Aorta (tissue), 5 donors: Measurements from ENCODE around the gene ZNF723. TPM values are rescaled to one million over a fixed set of nuclear protein-coding genes. Genes with fewer than 3 reads are reported as not detected.
A peak's percentile ranks its signal among the peaks of the same experiment; 100 is the strongest.
"Not testable (repeated sequence)": the region's sequence is repeated elsewhere in the genome, so short reads cannot be mapped to it uniquely, and the experiment has no call there.

ENCODE experiments used
- ATAC-seq: fragments of 200-7000 bp; cut with Tn5 transposase; one replicate; pipeline ENCODE4 v1.9.1; 2022; ENCODE audit warnings: moderate library complexity; ENCODE audit not compliant: low FRiP score
- DNase-seq, 2 donors: peaks; one replicate each; pipeline ENCODE4 v3.0.0-alpha.2; 2020
- H3K27ac ChIP-seq, 2 donors: one replicate each; pipeline ENCODE4 v1.5.1; 2013; ENCODE audit warnings: low read length in 2 of 2, mild to moderate bottlenecking in 2 of 2, moderate library complexity in 2 of 2, control low read depth in 1 of 2, inconsistent platforms in 1 of 2, low read depth in 1 of 2
- H3K27me3 ChIP-seq, 2 donors: one replicate each; pipeline ENCODE4 v1.6.1; 2013; ENCODE audit warnings: control low read depth in 1 of 2, low read length in 1 of 2, mild to moderate bottlenecking in 1 of 2, moderate library complexity in 1 of 2; ENCODE audit not compliant: insufficient read depth in 2 of 2, control insufficient read depth in 1 of 2
- H3K36me3 ChIP-seq, 2 donors: one replicate each; pipeline ENCODE4 v1.6.1; 2013; ENCODE audit warnings: control low read depth in 1 of 2, low read length in 1 of 2, mild to moderate bottlenecking in 1 of 2; ENCODE audit not compliant: insufficient read depth in 2 of 2, control insufficient read depth in 1 of 2
- H3K4me1 ChIP-seq, 2 donors: one replicate each; pipeline ENCODE4 v1.6.1; 2013; ENCODE audit warnings: low read length in 2 of 2, control low read depth in 1 of 2, mild to moderate bottlenecking in 1 of 2, moderate library complexity in 1 of 2; ENCODE audit not compliant: insufficient read depth in 2 of 2, control insufficient read depth in 1 of 2
- H3K4me3 ChIP-seq, 2 donors: one replicate each; pipeline ENCODE4 v1.5.1; 2013; ENCODE audit warnings: low read length in 2 of 2, control low read depth in 1 of 2, mild to moderate bottlenecking in 1 of 2
- H3K9me3 ChIP-seq: one replicate; pipeline ENCODE4 v1.6.1; 2013; ENCODE audit warnings: mild to moderate bottlenecking, low read length; ENCODE audit not compliant: control insufficient read depth
- WGBS, 2 donors: extraction: QIAGEN DNeasy Blood & Tissue Kit; methylation state at CpG; one replicate each; pipeline ENCODE4 v1.1.7; 2013; 5-methylcytosine and 5-hydroxymethylcytosine counted together
- intact Hi-C, 2 donors: fragments of 100-400 bp; cut with DNase I; formaldehyde crosslinking; loops; one replicate each; pipeline versions ENCODE4 v1.14.2 to v1.15.0; 2022
- long read RNA-seq, 2 donors: library from polyadenylated mRNA; unstranded; transcript quantifications; one replicate each; pipeline ENCODE4 v2.0.0, GENCODE V29; 2020 to 2021
- polyA plus RNA-seq, 2 donors: library from polyadenylated mRNA; stranded (reverse); fragments of 200-250 nt; gene quantifications; one replicate each; pipeline ENCODE4 v1.2.3, GENCODE V29; 2013
- total RNA-seq, 2 donors: library from RNA; stranded (reverse); fragmentation: NEBNext Ultra II Directional; extraction: Animal tissue kit (Norgen Biotek cat#: 25700); gene quantifications; one replicate each; pipeline ENCODE4 v1.2.1, GENCODE V29; 2021
- donor health status: healthy with polysubstance abuse.
- donor health status: Bipolar disorder and iron deficiency.
- donor health status: DM: no; HTN: no; CAD: no.
- donor health status: DM: no; HTN: no; CAD: no.
- donor health status: DM: yes; HTN: yes; CAD: no.

ZNF723 gene
- total RNA-seq (not detected), polyA plus RNA-seq (not detected)
- long read RNA-seq, donor 1, result 0 reads
- long read RNA-seq, donor 2, result 0 reads

- H3K36me3 ChIP-seq, result no peaks in the 10 kb centered on the region
- DNase-seq (no peak), ATAC-seq (no peak)
- intact Hi-C loops, result no loop called here
- no peaks in the 10 kb centered on the region for H3K9me3 ChIP-seq
- no peak within 1 kb of the TSS for H3K4me3 ChIP-seq
- no peaks in the 10 kb centered on the region for H3K4me1 ChIP-seq
- 8 to 14% methylated on average over 31 of the region's 31 CpGs for WGBS, 2 donors
- no peak within 1 kb of the TSS for H3K27ac ChIP-seq
- no peaks in the 10 kb centered on the region for H3K27me3 ChIP-seq
Measured at GRCh38 chr19:22832031-22832762, at the start of gene ZNF723. Gene ZNF723, plus strand, starts transcription at chr19:22832291. Its CDS starts 89 bp downstream, at chr19:22832380.

GRCh38 chr19:22783651-22784410 is 48.3 kb upstream of the ZNF723 start, which contains the start of gene ZNF99:
Gene ZNF99, minus strand, starts transcription at chr19:22784151. Its CDS starts 135 bp downstream, at chr19:22784016.
- intact Hi-C loops, result no loop called here
- H3K36me3 ChIP-seq, result no peaks in the 10 kb centered on the region
- 6% methylated on average over 36 of the region's 36 CpGs for WGBS, 2 donors
- no peaks in the 10 kb centered on the region for H3K4me1 ChIP-seq
- peak; percentile 80 for ATAC-seq
- H3K9me3 ChIP-seq, result no peaks in the 10 kb centered on the region
- no peaks in the 10 kb centered on the region for H3K27me3 ChIP-seq
- no peak within 1 kb of the TSS for H3K27ac ChIP-seq
- H3K4me3 ChIP-seq, result peak within 1 kb of the TSS in 1 of 2 donors; percentile 29
- peak; percentile 65 to 80 for DNase-seq

GRCh38 chr19:22792863-22793262 is 39.2 kb upstream of the ZNF723 start:
- H3K36me3 ChIP-seq, H3K9me3 ChIP-seq, intact Hi-C loops, H3K4me3 ChIP-seq, H3K4me1 ChIP-seq, DNase-seq, H3K27me3 ChIP-seq, ATAC-seq, H3K27ac ChIP-seq: not testable (repeated sequence)
- WGBS, 2 donors, result 90 to 94% methylated on average over 4 of the region's 4 CpGs

- 32 to 33% methylated on average over 5 of the region's 5 CpGs for WGBS, 2 donors
- intact Hi-C loops, result no loop called here
- Histone ChIP-seq H3K27me3 (no peaks in the 10 kb centered on the region), H3K27ac (no peak overlapping the region), H3K4me1 (no peaks in the 10 kb centered on the region), H3K4me3 (no peak overlapping the region), H3K36me3 (no peaks in the 10 kb centered on the region), H3K9me3 (peaks cover 4% of the 10 kb centered on the region)
- DNase-seq, result no peak
- ATAC-seq, result no peak
Measured at GRCh38 chr19:22797040-22797439, 35.1 kb upstream of the ZNF723 start.

- Histone ChIP-seq H3K4me3 (no peak overlapping the region), H3K9me3 (peaks cover 3% of the 10 kb centered on the region), H3K27me3 (no peaks in the 10 kb centered on the region), H3K4me1 (no peaks in the 10 kb centered on the region), H3K36me3 (no peaks in the 10 kb centered on the region), H3K27ac (no peak overlapping the region)
- 25 to 26% methylated on average over 11 of the region's 11 CpGs for WGBS, 2 donors
- peak; percentile 47 for ATAC-seq
- no peak for DNase-seq
- intact Hi-C loops, result no loop called here
Measured at GRCh38 chr19:22806418-22806817, 25.7 kb upstream of the ZNF723 start.

DNA sequence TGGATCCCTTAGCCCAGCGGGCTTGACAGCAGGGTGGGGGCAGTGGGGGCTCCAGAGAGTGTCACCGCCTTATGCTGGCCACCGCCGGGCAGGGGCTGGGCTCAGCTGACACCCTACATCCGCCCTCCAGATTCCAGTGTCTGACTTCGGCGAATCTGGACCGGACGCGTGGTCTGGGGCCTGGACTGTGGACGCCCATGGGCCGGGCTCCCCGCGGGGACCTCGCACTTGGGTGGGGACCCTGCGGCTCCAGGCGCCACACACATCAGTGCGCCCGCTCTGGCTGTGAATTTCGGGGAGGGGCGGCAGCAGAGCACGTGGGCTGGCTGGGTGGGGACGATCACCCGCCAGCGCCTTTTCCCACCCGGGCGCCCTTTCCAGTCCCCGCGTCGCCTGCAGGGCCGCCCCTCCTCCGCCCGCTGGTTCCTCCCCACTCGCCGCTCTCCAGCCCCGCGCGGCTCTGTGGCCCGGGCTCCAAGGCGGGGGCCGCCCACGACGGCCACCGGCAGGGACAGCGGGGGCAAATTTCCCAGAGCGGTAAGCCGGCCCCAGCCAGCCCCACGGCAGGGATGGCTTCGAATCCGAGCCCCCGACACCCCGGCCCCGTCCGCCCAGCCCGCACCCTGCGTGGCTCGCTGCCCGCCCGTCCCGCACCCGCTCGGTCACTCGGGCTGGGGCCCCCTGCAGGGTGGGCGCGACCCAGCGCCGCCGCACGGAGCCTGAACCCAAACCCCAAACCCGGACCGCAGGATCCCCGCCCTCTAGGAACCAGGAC is 24.8 kb upstream of the ZNF723 start:
- Histone ChIP-seq H3K36me3 (no peaks in the 10 kb centered on the region), H3K27me3 (no peaks in the 10 kb centered on the region), H3K27ac (no peak overlapping the region), H3K9me3 (peaks cover 1% of the 10 kb centered on the region), H3K4me3 (no peak overlapping the region), H3K4me1 (no peaks in the 10 kb centered on the region)
- intact Hi-C loops, result no loop called here
- peak in 1 of 2 donors; percentile 36 for DNase-seq
- no peak for ATAC-seq
- WGBS, 2 donors, result 5% methylated on average over 60 to 72 of the region's 72 CpGs

DNA sequence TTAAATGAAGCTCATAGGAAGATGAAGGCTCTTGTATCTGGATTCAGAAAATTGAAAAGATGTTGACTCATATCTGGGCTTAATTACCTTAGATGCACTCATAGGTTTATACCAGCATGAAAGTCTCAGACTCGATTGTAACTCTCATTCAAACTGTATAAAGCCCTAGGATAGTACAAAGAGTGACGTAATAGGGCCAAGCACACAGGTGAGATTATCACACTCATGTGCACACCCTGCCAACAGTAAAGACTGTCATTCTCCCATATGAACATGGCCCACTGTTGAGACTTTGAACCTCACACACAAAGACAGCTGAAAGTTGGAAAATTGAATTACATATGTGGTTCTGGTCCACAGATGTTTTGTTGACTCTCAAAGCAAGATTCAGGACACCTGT is 18.0 kb upstream of the ZNF723 start:
- DNase-seq (no peak), ATAC-seq (no peak)
- H3K36me3 ChIP-seq, result no peaks in the 10 kb centered on the region
- 73 to 76% methylated on average over 2 of the region's 2 CpGs for WGBS, 2 donors
- H3K4me3 ChIP-seq, result no peak overlapping the region
- H3K4me1 ChIP-seq, result no peaks in the 10 kb centered on the region
- peaks cover 1% of the 10 kb centered on the region for H3K9me3 ChIP-seq
- H3K27ac ChIP-seq, result no peak overlapping the region
- intact Hi-C loops, result no loop called here
- no peaks in the 10 kb centered on the region for H3K27me3 ChIP-seq

GRCh38 chr19:22831211-22831610 is 880 bp upstream of the ZNF723 start:
- H3K9me3 ChIP-seq, result peaks cover 1% of the 10 kb centered on the region
- H3K27ac ChIP-seq, result no peak overlapping the region
- H3K36me3 ChIP-seq, result no peaks in the 10 kb centered on the region
- ATAC-seq (no peak), DNase-seq (no peak)
- WGBS, 2 donors, result 93 to 95% methylated on average over 11 of the region's 11 CpGs
- no peaks in the 10 kb centered on the region for H3K4me1 ChIP-seq
- intact Hi-C loops, result no loop called here
- H3K4me3 ChIP-seq, result no peak overlapping the region
- no peaks in the 10 kb centered on the region for H3K27me3 ChIP-seq
